ENCODE results near the gene FOXR1.

Gene FOXR1

DNA sequence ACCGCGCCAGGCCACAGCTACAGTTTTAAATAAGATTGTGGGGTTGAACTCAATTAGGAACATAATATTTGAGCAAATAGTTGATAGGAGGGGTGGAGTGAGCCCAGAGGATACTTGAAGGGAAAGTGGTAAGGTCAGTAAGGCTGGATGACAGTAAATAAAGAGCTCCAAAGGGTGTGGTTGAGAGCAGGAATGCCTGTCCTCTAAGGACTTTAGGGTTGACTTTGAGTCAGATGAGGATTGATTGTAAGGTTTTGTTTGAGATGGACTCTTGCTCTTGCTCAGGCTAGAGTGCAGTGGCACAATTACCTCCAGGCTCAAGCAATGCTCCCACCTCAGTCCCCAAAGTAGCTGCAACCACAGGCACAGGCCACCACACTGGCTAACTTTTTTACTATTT lies 2.4 kb downstream of the FOXR1 start:
- Histone ChIP-seq H3K4me2 (ENCODE audit: low read length) (no peak overlapping the region), H3K9me2 (ENCODE audit: low read depth, low read length) (no peaks in the 10 kb centered on the region), H3K4me3 (ENCODE audit: low read depth, low read length, poor library complexity, severe bottlenecking) (no peak overlapping the region), H3K27me3 (ENCODE audit: insufficient read depth, low read length) (no peaks in the 10 kb centered on the region; the same call in 1 of the 2 replicates), H3F3A (ENCODE audit: insufficient read depth, low read length) (no peaks in the 10 kb centered on the region), H3K9me3 (ENCODE audit: low read length) (no peaks in the 10 kb centered on the region), H3K36me3 (ENCODE audit: insufficient read depth, low read length) (no peaks in the 10 kb centered on the region), H3K9ac (ENCODE audit: low read length) (no peak overlapping the region), H3K4me1 (ENCODE audit: insufficient read depth, low read length, severe bottlenecking) (no peaks in the 10 kb centered on the region), H4K20me1 (ENCODE audit: insufficient read depth, low read length) (no peaks in the 10 kb centered on the region), H3K27ac (ENCODE audit: low read depth, low read length, poor library complexity, severe bottlenecking) (no peak overlapping the region), H3K79me2 (ENCODE audit: insufficient read depth, low read length) (no peaks in the 10 kb centered on the region), H2AFZ (ENCODE audit: low read length) (no peak overlapping the region)
- TF ChIP-seq EZH2 (IDR thresholded peaks at IDR 0.05; ENCODE audit: borderline replicate concordance, low read length) (no peak), CTCF (IDR thresholded peaks at IDR 0.05; ENCODE audit: low read length) (no peak)

DNA sequence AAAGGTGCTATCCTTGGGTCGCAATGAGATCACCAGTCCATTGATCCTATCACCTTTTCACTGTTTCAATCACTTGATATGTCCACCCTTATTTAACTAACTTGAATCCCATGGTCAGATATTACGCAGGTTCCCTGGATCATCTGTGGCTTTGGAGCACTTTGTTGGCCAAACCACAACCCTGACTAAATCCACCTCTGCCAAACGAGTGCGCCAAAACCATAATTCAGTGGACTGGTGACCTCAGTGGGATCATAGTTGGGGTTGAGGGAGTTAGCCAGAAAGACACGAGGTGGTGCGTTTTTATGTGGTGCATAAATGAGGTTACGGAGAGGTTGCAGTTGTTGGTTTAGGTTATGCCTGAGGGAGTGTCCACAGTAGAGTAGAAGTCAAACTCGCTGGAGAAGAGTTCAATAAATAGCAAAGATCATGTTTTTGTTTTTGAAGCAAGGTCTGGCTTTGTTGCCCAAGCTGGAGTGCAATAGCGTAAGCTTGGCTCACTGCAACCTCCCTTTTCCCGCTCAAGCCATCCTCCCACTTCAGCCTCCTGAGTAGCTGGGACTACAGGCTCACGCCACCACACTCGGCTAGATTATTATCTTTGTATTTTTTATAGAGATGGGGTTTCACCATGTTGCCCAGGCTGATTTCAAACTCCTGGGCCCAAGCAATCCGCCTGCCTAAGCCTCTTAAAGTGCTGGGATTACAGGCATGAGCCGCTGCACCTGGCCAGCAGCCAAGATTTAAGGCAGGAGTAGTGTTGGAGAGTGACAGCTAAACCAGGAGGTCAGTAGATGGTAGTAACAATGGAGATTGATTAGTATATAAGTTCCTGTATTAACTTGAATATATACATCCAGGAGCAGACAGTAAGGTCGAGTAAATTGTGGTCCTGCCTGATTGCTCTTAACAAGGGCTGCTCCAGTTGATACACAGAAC lies 4.5 kb downstream of the FOXR1 start:
- no peaks in the 10 kb centered on the region for H3K79me2 ChIP-seq (ENCODE audit: insufficient read depth, low read length)
- no peak overlapping the region for H3K4me3 ChIP-seq (ENCODE audit: low read depth, low read length, poor library complexity, severe bottlenecking)
- no peak overlapping the region for H2AFZ ChIP-seq (ENCODE audit: low read length)
- H3K27me3 ChIP-seq (ENCODE audit: insufficient read depth, low read length) = no peaks in the 10 kb centered on the region; the same call in 1 of the 2 replicates
- H3K36me3 ChIP-seq (ENCODE audit: insufficient read depth, low read length) = no peaks in the 10 kb centered on the region
- H3K9me3 ChIP-seq (ENCODE audit: low read length) = no peaks in the 10 kb centered on the region
- H4K20me1 ChIP-seq (ENCODE audit: insufficient read depth, low read length) = no peaks in the 10 kb centered on the region
- no peaks in the 10 kb centered on the region for H3K4me1 ChIP-seq (ENCODE audit: insufficient read depth, low read length, severe bottlenecking)
- H3F3A ChIP-seq (ENCODE audit: insufficient read depth, low read length) = no peaks in the 10 kb centered on the region
- no peak overlapping the region for H3K9ac ChIP-seq (ENCODE audit: low read length)
- H3K4me2 ChIP-seq (ENCODE audit: low read length) = no peak overlapping the region
- H3K9me2 ChIP-seq (ENCODE audit: low read depth, low read length) = no peaks in the 10 kb centered on the region
- no peak overlapping the region for H3K27ac ChIP-seq (ENCODE audit: low read depth, low read length, poor library complexity, severe bottlenecking)
- TF ChIP-seq CTCF (IDR thresholded peaks at IDR 0.05; ENCODE audit: low read length) = no peak
- TF ChIP-seq EZH2 (IDR thresholded peaks at IDR 0.05; ENCODE audit: borderline replicate concordance, low read length) = no peak

- no peaks in the 10 kb centered on the region for H3F3A ChIP-seq (ENCODE audit: insufficient read depth, low read length)
- no peaks in the 10 kb centered on the region; the same call in 1 of the 2 replicates for H3K27me3 ChIP-seq (ENCODE audit: insufficient read depth, low read length)
- no peak overlapping the region for H3K27ac ChIP-seq (ENCODE audit: low read depth, low read length, poor library complexity, severe bottlenecking)
- no peaks in the 10 kb centered on the region for H4K20me1 ChIP-seq (ENCODE audit: insufficient read depth, low read length)
- TF ChIP-seq EZH2 (IDR thresholded peaks at IDR 0.05; ENCODE audit: borderline replicate concordance, low read length) (no peak), CTCF (IDR thresholded peaks at IDR 0.05; ENCODE audit: low read length) (no peak)
- H3K9me3 ChIP-seq (ENCODE audit: low read length) = no peaks in the 10 kb centered on the region
- H3K4me2 ChIP-seq (ENCODE audit: low read length) = no peak overlapping the region
- no peak overlapping the region for H3K9ac ChIP-seq (ENCODE audit: low read length)
- no peak overlapping the region for H3K4me3 ChIP-seq (ENCODE audit: low read depth, low read length, poor library complexity, severe bottlenecking)
- H3K36me3 ChIP-seq (ENCODE audit: insufficient read depth, low read length) = no peaks in the 10 kb centered on the region
- H3K9me2 ChIP-seq (ENCODE audit: low read depth, low read length) = no peaks in the 10 kb centered on the region
- no peaks in the 10 kb centered on the region for H3K4me1 ChIP-seq (ENCODE audit: insufficient read depth, low read length, severe bottlenecking)
- no peak overlapping the region for H2AFZ ChIP-seq (ENCODE audit: low read length)
- H3K79me2 ChIP-seq (ENCODE audit: insufficient read depth, low read length) = no peaks in the 10 kb centered on the region
Observed at GRCh38 chr11:118979434-118979833, 7.9 kb downstream of the FOXR1 start.
